Peyer's patch (tissue), 4 donors: ENCODE measurements around the gene HS3ST1. TPM values are rescaled to one million over a fixed set of nuclear protein-coding genes. Genes with fewer than 3 reads are reported as not detected.

Experiments used
- DNase-seq, 3 donors: peaks; one replicate each; pipeline ENCODE4 v3.0.0-alpha.2; 2017 to 2019
- H3K27ac ChIP-seq, 4 donors: fragments of 200-600 bp; sonication (generic); one replicate each; pipeline ENCODE4 v1.5.1; 2016 to 2019
- H3K27me3 ChIP-seq, 2 donors: fragments of 200-600 bp; sonication (generic); one replicate each; pipeline ENCODE4 v1.5.1; 2019
- H3K36me3 ChIP-seq, 3 donors: fragments of 200-600 bp; sonication (generic); one replicate each; pipeline ENCODE4 v1.5.1; 2016 to 2019
- H3K4me1 ChIP-seq, 4 donors: fragments of 200-600 bp; sonication (generic); one replicate each; pipeline ENCODE4 v1.5.1; 2016 to 2019
- H3K4me3 ChIP-seq, 4 donors: fragments of 200-600 bp; sonication (generic); 1 replicate in 3 of 4; 2 replicates in 1 of 4; pipeline ENCODE4 v1.5.1; 2016 to 2019; ENCODE audit warnings: mild to moderate bottlenecking in 1 of 4
- H3K9me3 ChIP-seq, 4 donors: fragments of 200-600 bp; sonication (generic); one replicate each; pipeline ENCODE4 v1.5.1; 2016 to 2019; ENCODE audit warnings: mild to moderate bottlenecking in 1 of 4
- CTCF ChIP-seq, 6 experiments: fragments of 450-650 bp in 4 of 6; fragments of 200-600 bp in 2 of 6; sonication (generic) in 1 of 6; IDR thresholded peaks; one replicate each; pipeline ENCODE4 v1.5.1; 2017 to 2019; ENCODE audit warnings: antibody characterized with exemption in 6 of 6, mild to moderate bottlenecking in 3 of 6, moderate library complexity in 1 of 6
- POLR2A ChIP-seq, 2 donors: fragments of 450-650 bp; IDR thresholded peaks; one replicate each; pipeline ENCODE4 v1.5.1; 2017; ENCODE audit warnings: antibody characterized with exemption in 2 of 2, mild to moderate bottlenecking in 2 of 2, moderate library complexity in 2 of 2
- total RNA-seq, 4 donors: library from RNA; depleted of rRNA; stranded (reverse); fragments of >200 nt; gene quantifications; one replicate each; pipeline ENCODE4 v1.1.0, GENCODE V29; 2016

HS3ST1 gene
- total RNA-seq, 4 donors from 2014 or later = 1.3 to 15.9 (median 3.0) TPM

- Histone ChIP-seq H3K4me1 (no peaks in the 10 kb centered on the region), H3K27ac (peak overlapping the region; percentile 24 to 66 (median 40)), H3K9me3 (no peaks in the 10 kb centered on the region), H3K27me3 (no peaks in the 10 kb centered on the region), H3K36me3 (no peaks in the 10 kb centered on the region), H3K4me3 (no peak overlapping the region)
- TF ChIP-seq POLR2A (IDR thresholded peaks at IDR 0.05) (no peak), CTCF (IDR thresholded peaks at IDR 0.05) (no peak)
- DNase-seq = no peak
Observed at GRCh38 chr4:11471046-11471441, 42.4 kb upstream of the HS3ST1 start.

GRCh38 chr4:11470438-11471045 is 41.8 kb upstream of the HS3ST1 start:
- peak in 1 of 3 donors; percentile 50 for DNase-seq
- Histone ChIP-seq H3K27ac (peak overlapping the region in 3 of 4 donors; percentile 24 to 66 (median 41)), H3K4me3 (no peak overlapping the region), H3K4me1 (no peaks in the 10 kb centered on the region), H3K36me3 (no peaks in the 10 kb centered on the region), H3K9me3 (no peaks in the 10 kb centered on the region), H3K27me3 (no peaks in the 10 kb centered on the region)
- TF ChIP-seq POLR2A (IDR thresholded peaks at IDR 0.05) (no peak), CTCF (IDR thresholded peaks at IDR 0.05) (no peak)

- Histone ChIP-seq H3K27ac (peak overlapping the region in 1 of 4 donors; percentile 66), H3K4me3 (no peak overlapping the region), H3K9me3 (no peaks in the 10 kb centered on the region), H3K4me1 (no peaks in the 10 kb centered on the region), H3K36me3 (no peaks in the 10 kb centered on the region), H3K27me3 (no peaks in the 10 kb centered on the region)
- DNase-seq = peak in 2 of 3 donors; percentile 44 to 50
- TF ChIP-seq POLR2A (IDR thresholded peaks at IDR 0.05) = no peak
- TF ChIP-seq CTCF (IDR thresholded peaks at IDR 0.05) = no peak
Observed at GRCh38 chr4:11469650-11470437, 41.1 kb upstream of the HS3ST1 start.

- Histone ChIP-seq H3K9me3 (no peaks in the 10 kb centered on the region), H3K36me3 (no peaks in the 10 kb centered on the region), H3K27me3 (no peaks in the 10 kb centered on the region), H3K4me3 (no peak overlapping the region), H3K27ac (no peak overlapping the region), H3K4me1 (no peaks in the 10 kb centered on the region)
- TF ChIP-seq POLR2A (IDR thresholded peaks at IDR 0.05) (no peak), CTCF (IDR thresholded peaks at IDR 0.05) (no peak)
- no peak for DNase-seq
Observed at GRCh38 chr4:11468901-11469300, 40.2 kb upstream of the HS3ST1 start.

- Histone ChIP-seq H3K27me3 (no peaks in the 10 kb centered on the region), H3K4me1 (no peaks in the 10 kb centered on the region), H3K36me3 (no peaks in the 10 kb centered on the region), H3K4me3 (no peak overlapping the region), H3K9me3 (no peaks in the 10 kb centered on the region), H3K27ac (no peak overlapping the region)
- no peak for DNase-seq
- TF ChIP-seq POLR2A (IDR thresholded peaks at IDR 0.05) (no peak), CTCF (IDR thresholded peaks at IDR 0.05) (no peak)
Observed at GRCh38 chr4:11467931-11468330, 39.2 kb upstream of the HS3ST1 start.
